Neural cell (in vitro differentiated cells): Measurements from ENCODE around the gene PRICKLE2. TPM values are rescaled to one million over a fixed set of nuclear protein-coding genes. Genes with fewer than 3 reads are reported as not detected.

Experiments used
- H2AFZ ChIP-seq: fragments of 200-600, 300-800 bp; sonication (generic), shearing (Covaris generic); 2 replicates; pipeline ENCODE4 v1.6.0; 2014; ENCODE audit warnings: low read depth, mild to moderate bottlenecking, antibody characterized with exemption, low read length, moderate library complexity
- H3F3A ChIP-seq: fragments of 200-600 bp; shearing (Covaris generic); 2 replicates; pipeline ENCODE4 v1.6.1; 2016; ENCODE audit warnings: mild to moderate bottlenecking, moderate library complexity, mixed read lengths, antibody characterized with exemption, low read length; ENCODE audit not compliant: insufficient read depth, poor library complexity, severe bottlenecking
- H3K27ac ChIP-seq: fragments of 200-600, 300-800 bp; sonication (generic), shearing (Covaris generic); 2 replicates; pipeline ENCODE4 v1.5.1; 2014; ENCODE audit warnings: mild to moderate bottlenecking, low read length, moderate library complexity
- H3K27me3 ChIP-seq: fragments of 300-800, 200-600 bp; sonication (generic), shearing (Covaris generic); 2 replicates; pipeline ENCODE4 v1.6.0; 2014; ENCODE audit warnings: mild to moderate bottlenecking, low read depth, low read length, moderate library complexity; ENCODE audit not compliant: insufficient read depth
- H3K36me3 ChIP-seq: fragments of 300-800, 200-600 bp; sonication (generic), shearing (Covaris generic); 2 replicates; pipeline ENCODE4 v1.5.1; 2014; ENCODE audit warnings: mild to moderate bottlenecking, antibody characterized with exemption, low read length, moderate library complexity; ENCODE audit not compliant: insufficient read depth
- H3K4me2 ChIP-seq: fragments of 300-800, 200-600 bp; sonication (generic), shearing (Covaris generic); 2 replicates; pipeline ENCODE4 v1.6.0; 2014; ENCODE audit warnings: mild to moderate bottlenecking, low read length
- H3K4me3 ChIP-seq: fragments of 300-800, 200-600 bp; sonication (generic), shearing (Covaris generic); 2 replicates; pipeline ENCODE4 v1.5.1; 2014; ENCODE audit warnings: mild to moderate bottlenecking, low read length, moderate library complexity
- H3K79me2 ChIP-seq: fragments of 200-600 bp; shearing (Covaris generic); replicated peaks from 2 replicates; pipeline ENCODE4 v1.6.0; 2014; ENCODE audit warnings: mild to moderate bottlenecking, low read length, moderate library complexity; ENCODE audit not compliant: insufficient read depth
- H3K9ac ChIP-seq: fragments of 300-800, 200-600 bp; sonication (generic), shearing (Covaris generic); 2 replicates; pipeline ENCODE4 v1.6.1; 2016; ENCODE audit warnings: mild to moderate bottlenecking, low read length, mixed read lengths
- H3K9me2 ChIP-seq: fragments of 200-600 bp; shearing (Covaris generic); 2 replicates; pipeline ENCODE4 v1.6.1; 2016; ENCODE audit warnings: mild to moderate bottlenecking, low read length, mixed read lengths; ENCODE audit not compliant: insufficient read depth
- H3K9me3 ChIP-seq: fragments of 200-600, 300-800 bp; sonication (generic), shearing (Covaris generic); 2 replicates; pipeline ENCODE4 v1.6.1; 2016; ENCODE audit warnings: mild to moderate bottlenecking, mixed run types, low read length, moderate library complexity, mixed read lengths
- H4K20me1 ChIP-seq: fragments of 200-600 bp; shearing (Covaris generic); 2 replicates; pipeline ENCODE4 v1.6.1; 2016; ENCODE audit warnings: mild to moderate bottlenecking, mixed run types; ENCODE audit not compliant: insufficient read depth
- CTCF ChIP-seq: fragments of 450-650 bp; IDR thresholded peaks from 2 replicates; pipeline ENCODE4 v1.5.1; 2014; ENCODE audit warnings: antibody characterized with exemption, mild to moderate bottlenecking, moderate library complexity; ENCODE audit not compliant: poor library complexity, severe bottlenecking
- EP300 ChIP-seq: fragments of 450-650 bp; conservative IDR thresholded peaks from 2 replicates; pipeline ENCODE4 v1.6.1; 2014; ENCODE audit warnings: antibody characterized with exemption, mild to moderate bottlenecking, moderate library complexity; ENCODE audit not compliant: poor library complexity, severe bottlenecking
- EZH2 ChIP-seq: fragments of 200-600, 300-800 bp; shearing (Covaris generic), sonication (generic); IDR thresholded peaks from 2 replicates; pipeline ENCODE4 v1.6.1; 2014; ENCODE audit warnings: antibody characterized with exemption, low read length, borderline replicate concordance, mild to moderate bottlenecking; ENCODE audit not compliant: insufficient read depth, poor library complexity, severe bottlenecking
- MXI1 ChIP-seq: fragments of 450-650 bp; conservative IDR thresholded peaks from 2 replicates; pipeline ENCODE4 v1.6.1; 2014; ENCODE audit warnings: antibody characterized with exemption, mild to moderate bottlenecking; ENCODE audit not compliant: poor library complexity, severe bottlenecking
- POLR2AphosphoS5 ChIP-seq: IDR thresholded peaks from 2 replicates; pipeline ENCODE4 v1.6.1; 2012
- RAD21 ChIP-seq: fragments of 450-650 bp; conservative IDR thresholded peaks from 2 replicates; pipeline ENCODE4 v1.6.1; 2014; ENCODE audit warnings: antibody characterized with exemption, mild to moderate bottlenecking, moderate library complexity
- REST ChIP-seq: IDR thresholded peaks from 2 replicates; pipeline ENCODE4 v1.6.1; 2012; ENCODE audit warnings: borderline replicate concordance
- SMC3 ChIP-seq: fragments of 450-650 bp; conservative IDR thresholded peaks from 2 replicates; pipeline ENCODE4 v1.6.1; 2014; ENCODE audit warnings: antibody characterized with exemption, mild to moderate bottlenecking, moderate library complexity; ENCODE audit not compliant: poor library complexity
- TAF1 ChIP-seq: IDR thresholded peaks from 2 replicates; pipeline ENCODE4 v1.6.1; 2012; ENCODE audit warnings: low read depth
- polyA plus RNA-seq: library from polyadenylated mRNA; depleted of rRNA; stranded (reverse); fragments of >200 nt; gene quantifications from 2 replicates; pipeline ENCODE4 v1.2.3, GENCODE V29; 2014

Gene PRICKLE2
- polyA plus RNA-seq, 1 donor from 2014 or later = 8.7 TPM

- no peaks in the 10 kb centered on the region for H3K9me2 ChIP-seq
- no peaks in the 10 kb centered on the region for H3K9me3 ChIP-seq
- H3K9ac ChIP-seq = no peak overlapping the region
- no peaks in the 10 kb centered on the region for H4K20me1 ChIP-seq
- H3K27me3 ChIP-seq = peaks cover 12% of the 10 kb centered on the region
- H3K27ac ChIP-seq = no peak overlapping the region
- no peaks in the 10 kb centered on the region for H3K79me2 ChIP-seq
- no peak overlapping the region for H2AFZ ChIP-seq
- no peaks in the 10 kb centered on the region for H3K36me3 ChIP-seq
- TF ChIP-seq MXI1 (no peak), SMC3 (no peak), RAD21 (no peak), POLR2AphosphoS5 (no peak), EP300 (no peak)
- no peaks in the 10 kb centered on the region for H3F3A ChIP-seq
- no peak overlapping the region for H3K4me2 ChIP-seq
- H3K4me3 ChIP-seq = no peak overlapping the region
Observed at GRCh38 chr3:64270866-64271260, 45.6 kb upstream of the PRICKLE2 start.

DNA sequence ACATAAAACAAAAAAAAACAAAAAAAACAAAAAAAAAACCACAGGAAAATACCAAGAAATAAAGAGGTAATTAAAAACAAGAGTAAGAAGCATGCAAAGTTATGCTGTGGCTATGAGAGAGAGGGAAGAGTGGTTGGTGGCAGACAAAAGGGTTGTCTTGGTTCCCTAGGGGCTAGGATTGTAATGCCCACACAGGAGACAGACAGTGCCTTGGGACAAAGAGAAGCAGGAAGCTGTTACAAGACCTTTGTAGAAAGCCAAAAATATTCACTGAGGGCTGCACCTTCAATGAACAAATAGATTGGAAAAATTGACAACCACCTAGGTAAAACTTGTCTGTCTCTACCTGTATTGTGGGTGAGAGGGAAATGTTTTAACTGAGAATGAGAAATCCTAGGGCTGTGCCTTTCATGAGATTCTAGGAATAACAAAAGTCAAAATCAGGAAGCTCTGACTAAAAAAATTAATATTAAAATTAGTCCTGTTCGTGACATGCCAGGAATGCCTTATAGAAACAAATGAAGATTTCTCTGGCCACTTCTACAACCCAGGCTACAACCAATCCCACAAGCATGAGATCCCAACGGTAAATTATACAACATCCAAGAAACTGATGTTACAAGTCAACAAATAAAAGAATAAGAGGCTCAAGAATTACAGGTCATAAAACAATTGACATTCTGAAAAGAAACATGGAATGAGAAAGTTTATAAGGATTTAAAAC is 45.0 kb upstream of the PRICKLE2 start:
- Histone ChIP-seq H3K4me3 (no peak overlapping the region), H3K4me2 (no peak overlapping the region), H3K9me3 (no peaks in the 10 kb centered on the region), H3K9ac (no peak overlapping the region), H3K27ac (no peak overlapping the region), H3F3A (no peaks in the 10 kb centered on the region), H2AFZ (no peak overlapping the region), H3K36me3 (no peaks in the 10 kb centered on the region), H4K20me1 (no peaks in the 10 kb centered on the region), H3K79me2 (no peaks in the 10 kb centered on the region), H3K27me3 (peaks cover 12% of the 10 kb centered on the region), H3K9me2 (no peaks in the 10 kb centered on the region)
- no peak for TF ChIP-seq EZH2

DNA sequence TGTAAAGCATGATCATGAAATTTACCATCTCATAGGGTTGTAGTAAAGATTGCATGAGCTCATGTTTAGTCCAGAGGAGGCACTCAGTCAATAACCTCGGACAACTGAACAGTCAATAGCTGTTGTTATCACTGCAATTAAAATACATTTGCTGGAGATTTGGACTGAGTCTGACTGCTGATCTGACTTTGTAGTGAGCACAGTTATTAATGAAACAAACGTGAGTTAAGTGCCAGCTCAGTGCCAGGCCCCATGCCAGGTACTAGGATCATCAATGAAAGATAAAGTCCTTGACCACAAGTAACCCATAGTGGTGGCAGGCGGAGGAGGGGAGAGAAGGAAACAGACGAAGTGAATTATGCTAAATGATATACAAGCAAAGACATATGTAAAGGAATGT is 43.7 kb upstream of the PRICKLE2 start:
- H3K9ac ChIP-seq = no peak overlapping the region
- no peaks in the 10 kb centered on the region for H3K9me2 ChIP-seq
- H3K4me2 ChIP-seq = no peak overlapping the region

More for the DNA sequence above, 43.7 kb upstream of the PRICKLE2 start:
- Histone ChIP-seq H3K36me3 (no peaks in the 10 kb centered on the region), H3K27me3 (peaks cover 12% of the 10 kb centered on the region), H3F3A (no peaks in the 10 kb centered on the region), H3K27ac (no peak overlapping the region), H2AFZ (no peak overlapping the region), H4K20me1 (no peaks in the 10 kb centered on the region), H3K9me3 (no peaks in the 10 kb centered on the region), H3K79me2 (no peaks in the 10 kb centered on the region), H3K4me3 (no peak overlapping the region)
- TF ChIP-seq POLR2AphosphoS5 (no peak), EP300 (no peak), TAF1 (no peak), CTCF (no peak), SMC3 (no peak), REST (no peak), MXI1 (no peak), RAD21 (no peak), EZH2 (no peak)
